HepG2 (cell line): Measurements from ENCODE around the gene LRFN2.

ENCODE experiments used
- CC2D1A ChIP-seq: sonication (generic); formaldehyde crosslinking; IDR thresholded peaks from 2 replicates; pipeline ENCODE4 v1.8.1; 2023; ENCODE audit warnings: mild to moderate bottlenecking, missing genetic modification reagents
- ERF ChIP-seq: IDR thresholded peaks from 2 replicates; pipeline ENCODE4 v1.6.1; 2018; ENCODE audit warnings: missing biosample characterization, missing genetic modification reagents
- FOXK2 ChIP-seq: fragments of 450-650 bp; IDR thresholded peaks from 2 replicates; pipeline ENCODE4 v1.6.1; 2016
- HDAC1 ChIP-seq: sonication (generic); formaldehyde crosslinking; IDR thresholded peaks from 2 replicates; pipeline ENCODE4 v1.5.1; 2020; ENCODE audit warnings: mild to moderate bottlenecking, missing genetic modification reagents
- KLF11 ChIP-seq: IDR thresholded peaks from 2 replicates; pipeline ENCODE4 v1.6.1; 2016; ENCODE audit warnings: missing compliant biosample characterization
- RFX1 ChIP-seq: fragments of 450-650 bp; IDR thresholded peaks from 2 replicates; pipeline ENCODE4 v1.6.1; 2017
- TEAD2 ChIP-seq: sonication (generic); formaldehyde crosslinking; IDR thresholded peaks from 2 replicates; pipeline ENCODE4 v1.9.0; 2021; ENCODE audit warnings: missing genetic modification reagents
- TF ChIP-seq, protein P1 (sequence below): sonication (generic); formaldehyde crosslinking; IDR thresholded peaks from 2 replicates; pipeline ENCODE4 v1.5.0; 2020; ENCODE audit warnings: mild to moderate bottlenecking, missing genetic modification reagents, moderate library complexity

DNA sequence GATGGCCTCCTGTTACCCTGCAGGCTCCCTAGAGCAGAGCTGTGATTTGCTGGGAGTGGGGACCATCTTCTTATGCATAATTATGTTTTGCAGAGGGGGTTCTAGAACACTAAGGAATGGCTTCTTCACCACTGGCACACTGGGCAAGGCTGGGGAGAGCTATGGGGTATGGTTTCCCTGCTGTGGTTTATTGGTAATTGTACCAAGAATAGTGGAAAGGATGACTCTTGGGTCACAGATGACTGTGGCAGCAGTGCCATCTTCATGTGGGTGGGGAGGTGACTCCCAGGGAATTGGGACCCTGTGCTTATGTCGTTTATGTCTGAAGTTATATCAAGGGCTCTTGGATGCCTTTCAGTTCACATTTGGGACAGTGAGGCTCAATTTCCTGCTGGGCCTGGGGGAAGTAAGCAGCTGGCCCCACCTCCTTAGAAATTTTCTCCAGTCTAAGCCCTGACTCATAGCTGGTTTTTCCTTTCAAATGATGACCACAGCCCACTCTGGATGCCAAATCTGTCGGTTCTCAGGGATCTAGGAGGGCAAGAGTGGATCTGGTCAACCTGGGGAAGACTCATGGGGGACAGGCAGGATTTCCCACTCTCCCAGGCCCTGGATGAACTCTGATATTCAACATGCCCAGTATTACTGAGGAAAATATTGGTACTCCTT is 230.8 kb downstream of the LRFN2 start:
- TF ChIP-seq KLF11 (no peak), FOXK2 (no peak), TEAD2 (CRISPR knock-in tag) (no peak), CC2D1A (no peak), RFX1 (no peak), HDAC1 (CRISPR knock-in tag) (no peak), ERF (CRISPR knock-in tag) (no peak)
- TF ChIP-seq, protein P1, sequence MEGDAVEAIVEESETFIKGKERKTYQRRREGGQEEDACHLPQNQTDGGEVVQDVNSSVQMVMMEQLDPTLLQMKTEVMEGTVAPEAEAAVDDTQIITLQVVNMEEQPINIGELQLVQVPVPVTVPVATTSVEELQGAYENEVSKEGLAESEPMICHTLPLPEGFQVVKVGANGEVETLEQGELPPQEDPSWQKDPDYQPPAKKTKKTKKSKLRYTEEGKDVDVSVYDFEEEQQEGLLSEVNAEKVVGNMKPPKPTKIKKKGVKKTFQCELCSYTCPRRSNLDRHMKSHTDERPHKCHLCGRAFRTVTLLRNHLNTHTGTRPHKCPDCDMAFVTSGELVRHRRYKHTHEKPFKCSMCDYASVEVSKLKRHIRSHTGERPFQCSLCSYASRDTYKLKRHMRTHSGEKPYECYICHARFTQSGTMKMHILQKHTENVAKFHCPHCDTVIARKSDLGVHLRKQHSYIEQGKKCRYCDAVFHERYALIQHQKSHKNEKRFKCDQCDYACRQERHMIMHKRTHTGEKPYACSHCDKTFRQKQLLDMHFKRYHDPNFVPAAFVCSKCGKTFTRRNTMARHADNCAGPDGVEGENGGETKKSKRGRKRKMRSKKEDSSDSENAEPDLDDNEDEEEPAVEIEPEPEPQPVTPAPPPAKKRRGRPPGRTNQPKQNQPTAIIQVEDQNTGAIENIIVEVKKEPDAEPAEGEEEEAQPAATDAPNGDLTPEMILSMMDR: no peak
